WTC11 (cell line): ENCODE data around the gene RFC3. TPM values are rescaled to one million over a fixed set of nuclear protein-coding genes. Genes with fewer than 3 reads are reported as not detected.

Experiments
- ATAC-seq: fragments of 200-7000 bp; cut with Tn5 transposase; 2 replicates; pipeline ENCODE4 v1.10.0; 2021; ENCODE audit warnings: mild to moderate bottlenecking, moderate library complexity
- Bru-seq: library from RNA; stranded (reverse); fragments of 400-500 nt; gene quantifications from one replicate; lab custom pipeline; 2021; lab: Mats Ljungman, UMichigan
- CTCF ChIA-PET: fragments of 300-600 bp; sonication (Branson Sonifier 250); formaldehyde crosslinking; loops from one replicate; lab custom pipeline; 2021; ENCODE audit warnings: antibody characterized with exemption; lab: Charles Lee
- POLR2A ChIA-PET: fragments of 350-600 bp; sonication (Branson Sonifier 250); formaldehyde crosslinking; loops from one replicate; lab custom pipeline; 2021; ENCODE audit warnings: antibody characterized with exemption; lab: Charles Lee
- DNase-seq: peaks from one replicate; pipeline ENCODE4 v3.0.0; 2021; ENCODE audit warnings: low spot score
- H3K27ac Mint-ChIP-seq: 2 replicates; pipeline ENCODE4 v1.8.0; 2021; ENCODE audit warnings: mixed read lengths
- H3K27me3 Mint-ChIP-seq: 2 replicates; pipeline ENCODE4 v1.8.0; 2021; ENCODE audit warnings: low read depth, mild to moderate bottlenecking, moderate library complexity, mixed read lengths
- H3K36me3 Mint-ChIP-seq: 2 replicates; pipeline ENCODE4 v1.8.0; 2021; ENCODE audit warnings: mixed read lengths
- H3K4me1 Mint-ChIP-seq: 2 replicates; pipeline ENCODE4 v1.8.0; 2022; ENCODE audit warnings: mixed read lengths
- H3K4me3 Mint-ChIP-seq: 2 replicates; pipeline ENCODE4 v1.8.0; 2021; ENCODE audit warnings: mild to moderate bottlenecking, moderate library complexity, mixed read lengths
- H3K9me3 Mint-ChIP-seq: 2 replicates; pipeline ENCODE4 v1.8.0; 2021; ENCODE audit warnings: mixed read lengths
- AFF4 ChIP-seq: sonication (generic); formaldehyde crosslinking; IDR thresholded peaks from 2 replicates; pipeline ENCODE4 v1.8.1; 2023; ENCODE audit warnings: mild to moderate bottlenecking, missing genetic modification reagents, borderline replicate concordance
- AR ChIP-seq: fragments of 250-450 bp; sonication (Bioruptor Pico); IDR thresholded peaks from 2 replicates; pipeline ENCODE4 v1.9.0; 2021; ENCODE audit warnings: mild to moderate bottlenecking
- ATF1 ChIP-seq: sonication (generic); formaldehyde crosslinking; IDR thresholded peaks from 2 replicates; pipeline ENCODE4 v1.8.1; 2023; ENCODE audit warnings: mild to moderate bottlenecking, moderate library complexity, missing genetic modification reagents
- ATF6 ChIP-seq: sonication (generic); formaldehyde crosslinking; IDR thresholded peaks from 2 replicates; pipeline ENCODE4 v1.8.1; 2023; ENCODE audit warnings: mild to moderate bottlenecking, missing genetic modification reagents
- CBFB ChIP-seq: sonication (generic); formaldehyde crosslinking; IDR thresholded peaks from 2 replicates; pipeline ENCODE4 v1.8.1; 2022; ENCODE audit warnings: mild to moderate bottlenecking, low read depth, missing genetic modification reagents
- CREM ChIP-seq: sonication (generic); formaldehyde crosslinking; IDR thresholded peaks from 2 replicates; pipeline ENCODE4 v1.8.1; 2022; ENCODE audit warnings: mild to moderate bottlenecking, missing genetic modification reagents, moderate library complexity
- ETV6 ChIP-seq: sonication (generic); formaldehyde crosslinking; IDR thresholded peaks from 2 replicates; pipeline ENCODE4 v1.8.1; 2022; ENCODE audit warnings: mild to moderate bottlenecking, missing genetic modification reagents
- JAZF1 ChIP-seq: fragments of 250-450 bp; sonication (Bioruptor Pico); IDR thresholded peaks from 2 replicates; pipeline ENCODE4 v1.9.0; 2021; ENCODE audit warnings: moderate library complexity, mild to moderate bottlenecking, inconsistent platforms
- MYBL2 ChIP-seq: sonication (generic); formaldehyde crosslinking; IDR thresholded peaks from 2 replicates; pipeline ENCODE4 v1.8.1; 2023; ENCODE audit warnings: mild to moderate bottlenecking, moderate library complexity, missing genetic modification reagents
- NR1H2 ChIP-seq: sonication (generic); formaldehyde crosslinking; IDR thresholded peaks from 2 replicates; pipeline ENCODE4 v1.9.0; 2021; ENCODE audit warnings: mild to moderate bottlenecking, moderate library complexity, missing genetic modification reagents
- NR3C1 ChIP-seq: sonication (generic); formaldehyde crosslinking; conservative IDR thresholded peaks from 2 replicates; pipeline ENCODE4 v1.8.1; 2023; ENCODE audit warnings: low read depth, mild to moderate bottlenecking, missing genetic modification reagents
- OVOL2 ChIP-seq: fragments of 250-450 bp; sonication (Bioruptor Pico); IDR thresholded peaks from 2 replicates; pipeline ENCODE4 v1.9.0; 2021; ENCODE audit warnings: mild to moderate bottlenecking, borderline replicate concordance
- PRRX2 ChIP-seq: fragments of 250-450 bp; sonication (Bioruptor Pico); IDR thresholded peaks from 2 replicates; pipeline ENCODE4 v1.8.0; 2021; ENCODE audit warnings: mild to moderate bottlenecking
- RELA ChIP-seq: sonication (generic); formaldehyde crosslinking; IDR thresholded peaks from 2 replicates; pipeline ENCODE4 v1.8.1; 2022; ENCODE audit warnings: missing genetic modification reagents, mild to moderate bottlenecking, borderline replicate concordance
- SMAD3 ChIP-seq: sonication (generic); formaldehyde crosslinking; IDR thresholded peaks from 2 replicates; pipeline ENCODE4 v1.8.0; 2022; ENCODE audit warnings: missing genetic modification reagents, mild to moderate bottlenecking, borderline replicate concordance
- ZBTB21 ChIP-seq: sonication (generic); formaldehyde crosslinking; IDR thresholded peaks from 2 replicates; pipeline ENCODE4 v1.8.1; 2023; ENCODE audit warnings: mild to moderate bottlenecking, missing genetic modification reagents, borderline replicate concordance
- ZMAT4 ChIP-seq: fragments of 250-450 bp; sonication (Bioruptor Pico); IDR thresholded peaks from 2 replicates; pipeline ENCODE4 v1.9.0; 2021; ENCODE audit warnings: mild to moderate bottlenecking
- ZNF121 ChIP-seq: sonication (generic); formaldehyde crosslinking; IDR thresholded peaks from 2 replicates; pipeline ENCODE4 v1.8.0; 2023; ENCODE audit warnings: missing genetic modification reagents
- long read RNA-seq, 3 experiments: library from RNA in 1 of 3; library from capped mRNA in 1 of 3; library from polyadenylated mRNA in 1 of 3; unstranded in 2 of 3; stranded (forward) in 1 of 3; transcript quantifications; one replicate each; pipeline ENCODE4 v2.0.0, GENCODE V29; 2021
- total RNA-seq: library from RNA; stranded (reverse); gene quantifications from 3 replicates; pipeline ENCODE4 v1.2.3, GENCODE V29; 2021
- TF ChIP-seq, protein P1 (sequence below): sonication (generic); formaldehyde crosslinking; IDR thresholded peaks from 2 replicates; pipeline ENCODE4 v1.8.1; 2022; ENCODE audit warnings: mild to moderate bottlenecking, missing genetic modification reagents, moderate library complexity, borderline replicate concordance
- TF ChIP-seq, protein P2 (sequence below): sonication (generic); formaldehyde crosslinking; IDR thresholded peaks from 2 replicates; pipeline ENCODE4 v1.8.0; 2022; ENCODE audit warnings: missing genetic modification reagents

RFC3 gene
- 37.0 to 40.6 TPM (median 37.8 TPM) in 3 replicates for total RNA-seq
- Bru-seq, nascent RNA, result percentile 90 among the genes with signal in this experiment
- long read RNA-seq, experiment 1, transcript RFC3-201 (9 exons, 2,402 nt), result major isoform, 212 of 283 reads
- long read RNA-seq, experiment 1, partial matches to known transcripts, result 26 of 283 reads
- long read RNA-seq, experiment 1, other reads (novel, unspliced or antisense), result 44 of 283 reads
- long read RNA-seq, experiment 2, transcript RFC3-201 (9 exons, 2,402 nt), result major isoform, 30 of 63 reads
- long read RNA-seq, experiment 2, partial matches to known transcripts, result 10 of 63 reads
- long read RNA-seq, experiment 2, other reads (novel, unspliced or antisense), result 21 of 63 reads
- long read RNA-seq, experiment 3, transcript RFC3-201 (9 exons, 2,402 nt), result major isoform, 118 of 200 reads
- long read RNA-seq, experiment 3, transcript RFC3-202 (9 exons, 1,461 nt), result minor isoform, 11 of 200 reads
- long read RNA-seq, experiment 3, partial matches to known transcripts, result 45 of 200 reads
- long read RNA-seq, experiment 3, other reads (novel, unspliced or antisense), result 26 of 200 reads

DNA sequence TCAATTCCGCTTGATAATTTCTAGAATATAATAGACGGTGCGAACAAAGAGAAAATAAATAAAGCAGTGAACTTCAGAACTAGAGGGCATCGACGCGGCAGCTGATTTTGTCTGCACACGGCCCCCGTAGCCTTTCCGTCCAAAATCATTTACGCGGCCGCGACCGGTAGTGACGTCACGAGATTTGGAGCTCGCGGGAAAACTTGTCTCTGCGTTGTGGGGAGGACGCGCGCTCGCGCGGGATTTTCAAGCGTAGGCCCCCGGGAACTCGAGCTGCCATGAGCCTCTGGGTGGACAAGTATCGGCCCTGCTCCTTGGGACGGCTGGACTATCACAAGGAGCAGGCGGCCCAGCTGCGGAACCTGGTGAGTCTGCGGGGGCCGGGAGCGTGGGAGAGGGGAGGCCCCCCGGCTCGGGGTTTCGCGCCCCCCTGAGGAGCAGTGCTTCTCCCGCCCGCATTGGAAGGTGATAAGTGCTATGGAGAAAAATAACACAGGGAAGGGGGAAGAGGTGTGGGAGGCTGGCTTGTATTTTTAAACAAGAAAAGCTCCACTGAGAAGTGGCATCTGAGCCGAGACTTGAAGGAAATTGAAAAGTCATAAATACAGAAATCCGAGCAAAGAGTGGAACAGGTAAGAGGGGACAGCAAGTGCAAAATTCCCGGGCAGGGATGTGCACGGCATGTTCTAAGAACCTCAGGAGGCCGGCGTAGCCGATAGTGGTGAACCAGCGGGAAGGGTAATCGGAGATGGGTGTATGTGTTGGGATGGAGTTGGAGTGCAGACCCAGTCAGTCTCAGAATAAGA is at the start of gene RFC3:
Gene RFC3, plus strand, starts transcription at position 249 of the 806 bp plus-strand sequence. Its CDS starts 30 bp downstream, at position 279.
- CTCF ChIA-PET, result interaction anchor here (1.0 to 1.6 kb wide), 2 partner anchors 18 to 56 kb away, joined by 4 read pairs; no protein-coding TSS in a partner anchor
- POLR2A ChIA-PET, result interaction anchor here (1.0 kb wide), 1 partner anchor 275 kb away, joined by 3 read pairs; no protein-coding TSS in a partner anchor
- TF ChIP-seq NR1H2 (CRISPR knock-in tag) (no peak), ZBTB21 (CRISPR knock-in tag) (peak; percentile 74; the same call in 1 of the 2 replicates), ATF1 (no peak), AR (CRISPR knock-in tag) (no peak), ZMAT4 (CRISPR knock-in tag) (no peak), CBFB (CRISPR knock-in tag) (no peak), CREM (CRISPR knock-in tag) (peak; percentile 96), NR3C1 (CRISPR knock-in tag) (no peak), ATF6 (CRISPR knock-in tag) (no peak), AFF4 (CRISPR knock-in tag) (no peak), JAZF1 (CRISPR knock-in tag) (no peak), PRRX2 (no peak), SMAD3 (peak; percentile 59; the same call in 1 of the 2 replicates), ZNF121 (CRISPR knock-in tag) (no peak), ETV6 (CRISPR knock-in tag) (peak; percentile 74; the same call in 1 of the 2 replicates), RELA (no peak), MYBL2 (CRISPR knock-in tag) (peak; percentile 74; the same call in 1 of the 2 replicates), OVOL2 (no peak)
- TF ChIP-seq, protein P1, sequence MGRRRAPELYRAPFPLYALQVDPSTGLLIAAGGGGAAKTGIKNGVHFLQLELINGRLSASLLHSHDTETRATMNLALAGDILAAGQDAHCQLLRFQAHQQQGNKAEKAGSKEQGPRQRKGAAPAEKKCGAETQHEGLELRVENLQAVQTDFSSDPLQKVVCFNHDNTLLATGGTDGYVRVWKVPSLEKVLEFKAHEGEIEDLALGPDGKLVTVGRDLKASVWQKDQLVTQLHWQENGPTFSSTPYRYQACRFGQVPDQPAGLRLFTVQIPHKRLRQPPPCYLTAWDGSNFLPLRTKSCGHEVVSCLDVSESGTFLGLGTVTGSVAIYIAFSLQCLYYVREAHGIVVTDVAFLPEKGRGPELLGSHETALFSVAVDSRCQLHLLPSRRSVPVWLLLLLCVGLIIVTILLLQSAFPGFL (CRISPR knock-in tag), result no peak
- TF ChIP-seq, protein P2, sequence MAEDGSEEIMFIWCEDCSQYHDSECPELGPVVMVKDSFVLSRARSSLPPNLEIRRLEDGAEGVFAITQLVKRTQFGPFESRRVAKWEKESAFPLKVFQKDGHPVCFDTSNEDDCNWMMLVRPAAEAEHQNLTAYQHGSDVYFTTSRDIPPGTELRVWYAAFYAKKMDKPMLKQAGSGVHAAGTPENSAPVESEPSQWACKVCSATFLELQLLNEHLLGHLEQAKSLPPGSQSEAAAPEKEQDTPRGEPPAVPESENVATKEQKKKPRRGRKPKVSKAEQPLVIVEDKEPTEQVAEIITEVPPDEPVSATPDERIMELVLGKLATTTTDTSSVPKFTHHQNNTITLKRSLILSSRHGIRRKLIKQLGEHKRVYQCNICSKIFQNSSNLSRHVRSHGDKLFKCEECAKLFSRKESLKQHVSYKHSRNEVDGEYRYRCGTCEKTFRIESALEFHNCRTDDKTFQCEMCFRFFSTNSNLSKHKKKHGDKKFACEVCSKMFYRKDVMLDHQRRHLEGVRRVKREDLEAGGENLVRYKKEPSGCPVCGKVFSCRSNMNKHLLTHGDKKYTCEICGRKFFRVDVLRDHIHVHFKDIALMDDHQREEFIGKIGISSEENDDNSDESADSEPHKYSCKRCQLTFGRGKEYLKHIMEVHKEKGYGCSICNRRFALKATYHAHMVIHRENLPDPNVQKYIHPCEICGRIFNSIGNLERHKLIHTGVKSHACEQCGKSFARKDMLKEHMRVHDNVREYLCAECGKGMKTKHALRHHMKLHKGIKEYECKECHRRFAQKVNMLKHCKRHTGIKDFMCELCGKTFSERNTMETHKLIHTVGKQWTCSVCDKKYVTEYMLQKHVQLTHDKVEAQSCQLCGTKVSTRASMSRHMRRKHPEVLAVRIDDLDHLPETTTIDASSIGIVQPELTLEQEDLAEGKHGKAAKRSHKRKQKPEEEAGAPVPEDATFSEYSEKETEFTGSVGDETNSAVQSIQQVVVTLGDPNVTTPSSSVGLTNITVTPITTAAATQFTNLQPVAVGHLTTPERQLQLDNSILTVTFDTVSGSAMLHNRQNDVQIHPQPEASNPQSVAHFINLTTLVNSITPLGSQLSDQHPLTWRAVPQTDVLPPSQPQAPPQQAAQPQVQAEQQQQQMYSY (CRISPR knock-in tag), result no peak

More for the DNA sequence above, at the start of gene RFC3:
- peak within 1 kb of the TSS; percentile 94 for H3K4me3 Mint-ChIP-seq
- H3K4me1 Mint-ChIP-seq, result peaks cover 11% of the 10 kb centered on the region
- peak within 1 kb of the TSS; percentile 93 for H3K27ac Mint-ChIP-seq
- H3K36me3 Mint-ChIP-seq, result peaks cover 25% of the 10 kb centered on the region
- H3K27me3 Mint-ChIP-seq, result no peaks in the 10 kb centered on the region
- H3K9me3 Mint-ChIP-seq, result no peaks in the 10 kb centered on the region
- DNase-seq (peak; percentile 86), ATAC-seq (peak; percentile 94)
